ENCODE measurements around the gene ANKHD1. TPM values are rescaled to one million over a fixed set of nuclear protein-coding genes. Genes with fewer than 3 reads are reported as not detected.

ANKHD1 gene
- total RNA-seq, 4 donors from 2014 or later = 51.3 to 93.6 (median 72.7) TPM

DNA sequence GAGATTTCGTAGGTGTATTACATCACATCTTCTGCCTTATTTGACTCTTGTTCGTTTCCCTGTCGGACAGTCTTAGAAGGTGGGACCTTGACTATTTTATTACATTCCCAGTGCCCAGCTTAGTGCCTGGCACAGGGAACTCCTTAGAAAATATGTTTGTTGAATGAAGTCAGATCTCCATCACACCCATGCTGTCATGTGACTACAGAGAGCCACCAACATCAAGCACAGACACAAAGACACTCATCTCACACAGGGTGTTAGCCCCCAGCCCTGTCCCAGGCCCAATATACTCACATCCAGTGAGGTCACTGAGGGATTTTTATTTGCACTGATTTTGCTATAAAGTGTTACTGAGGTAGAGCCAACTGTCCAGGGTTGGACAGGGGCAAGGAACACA, 156.3 kb downstream of the ANKHD1 start:
- intact Hi-C loops (cut with DNase I; ENCODE audit: low total_unique reads) (loop anchor here (10.0 kb wide), 1 partner anchor 313 kb away; no protein-coding TSS in a partner anchor), in situ Hi-C loops (cut with MboI; ENCODE audit: low sequenced_read_pairs in 4 of 4) (loop anchor here in 1 of 4 donors (25.0 kb wide), 1 partner anchor 321 kb away; no protein-coding TSS in a partner anchor)
- H3K4me1 ChIP-seq = peaks cover 44 to 45% of the 10 kb centered on the region in 2 donors
- no peaks in the 10 kb centered on the region for H3K9me3 ChIP-seq
- peak overlapping the region in 1 of 4 donors; percentile 94 for H3K4me3 ChIP-seq
- no peaks in the 10 kb centered on the region for H3K27me3 ChIP-seq
- peaks cover 0 to 10% of the 10 kb centered on the region in 2 donors for H3K36me3 ChIP-seq
- ATAC-seq = no peak
- H3K27ac ChIP-seq = peak overlapping the region; percentile 88 to 97 (median 92)
- DNase-seq = no peak
- no peak for TF ChIP-seq POLR2A (IDR thresholded peaks at IDR 0.05)
- TF ChIP-seq, protein P1, sequence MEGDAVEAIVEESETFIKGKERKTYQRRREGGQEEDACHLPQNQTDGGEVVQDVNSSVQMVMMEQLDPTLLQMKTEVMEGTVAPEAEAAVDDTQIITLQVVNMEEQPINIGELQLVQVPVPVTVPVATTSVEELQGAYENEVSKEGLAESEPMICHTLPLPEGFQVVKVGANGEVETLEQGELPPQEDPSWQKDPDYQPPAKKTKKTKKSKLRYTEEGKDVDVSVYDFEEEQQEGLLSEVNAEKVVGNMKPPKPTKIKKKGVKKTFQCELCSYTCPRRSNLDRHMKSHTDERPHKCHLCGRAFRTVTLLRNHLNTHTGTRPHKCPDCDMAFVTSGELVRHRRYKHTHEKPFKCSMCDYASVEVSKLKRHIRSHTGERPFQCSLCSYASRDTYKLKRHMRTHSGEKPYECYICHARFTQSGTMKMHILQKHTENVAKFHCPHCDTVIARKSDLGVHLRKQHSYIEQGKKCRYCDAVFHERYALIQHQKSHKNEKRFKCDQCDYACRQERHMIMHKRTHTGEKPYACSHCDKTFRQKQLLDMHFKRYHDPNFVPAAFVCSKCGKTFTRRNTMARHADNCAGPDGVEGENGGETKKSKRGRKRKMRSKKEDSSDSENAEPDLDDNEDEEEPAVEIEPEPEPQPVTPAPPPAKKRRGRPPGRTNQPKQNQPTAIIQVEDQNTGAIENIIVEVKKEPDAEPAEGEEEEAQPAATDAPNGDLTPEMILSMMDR (IDR thresholded peaks at IDR 0.05 in 4 of 5, conservative IDR thresholded peaks at IDR 0.05 in 1 of 5) = no peak

DNA sequence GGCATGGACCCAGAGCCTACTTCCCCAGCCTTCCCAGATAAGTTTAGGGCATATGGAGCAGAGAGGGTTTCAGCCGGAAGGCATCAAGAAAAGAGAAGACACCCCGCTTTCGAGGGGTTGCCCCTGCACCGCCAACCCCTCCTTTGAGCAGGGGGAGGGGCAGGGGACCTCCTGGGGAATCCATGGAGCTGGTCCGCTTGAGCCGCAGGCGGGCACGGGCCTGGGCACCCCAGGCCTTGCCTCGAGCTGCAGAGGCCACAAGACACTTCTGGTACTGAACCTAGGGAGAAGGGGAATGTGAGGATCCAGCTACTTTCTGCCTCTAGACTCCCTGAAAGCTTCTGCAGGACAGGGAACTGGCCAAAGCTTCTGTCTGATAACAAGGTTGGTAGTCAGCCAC, 156.9 kb downstream of the ANKHD1 start:
- intact Hi-C loops (cut with DNase I; ENCODE audit: low total_unique reads) = loop anchor here (10.0 kb wide), 1 partner anchor 314 kb away; no protein-coding TSS in a partner anchor
- ATAC-seq (no peak), DNase-seq (no peak)
- Histone ChIP-seq H3K4me3 (no peak overlapping the region), H3K9me3 (no peaks in the 10 kb centered on the region), H3K27me3 (no peaks in the 10 kb centered on the region), H3K36me3 (peaks cover 0 to 10% of the 10 kb centered on the region in 2 donors), H3K27ac (peak overlapping the region in 3 of 4 donors; percentile 88 to 97 (median 95)), H3K4me1 (peaks cover 50 to 51% of the 10 kb centered on the region in 2 donors)
- in situ Hi-C loops (cut with MboI; ENCODE audit: low sequenced_read_pairs in 4 of 4) = loop anchor here in 1 of 4 donors (25.0 kb wide), 1 partner anchor 321 kb away; no protein-coding TSS in a partner anchor
- TF ChIP-seq POLR2A (IDR thresholded peaks at IDR 0.05) = no peak
- TF ChIP-seq, protein P1 (IDR thresholded peaks at IDR 0.05 in 4 of 5, conservative IDR thresholded peaks at IDR 0.05 in 1 of 5) = no peak

DNA sequence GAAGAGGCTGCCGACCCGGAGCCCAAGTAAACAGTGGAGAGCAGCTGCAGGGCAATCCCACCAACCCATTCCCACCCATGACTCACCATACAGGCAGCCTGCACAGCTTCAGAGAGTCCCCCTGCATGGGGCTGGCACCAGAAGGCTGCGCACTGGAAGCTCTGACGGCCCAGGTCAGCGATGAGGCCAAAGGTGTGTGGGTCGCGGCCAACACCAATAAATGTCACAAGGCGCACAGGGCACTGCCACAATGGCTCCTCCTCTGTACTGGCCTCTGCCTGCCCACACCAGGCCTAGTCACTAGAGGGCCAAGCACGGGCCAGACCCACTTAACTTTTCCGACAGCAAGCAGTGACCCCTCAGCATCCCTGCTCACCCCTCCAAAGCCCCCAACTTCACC, 158.6 kb downstream of the ANKHD1 start:
- no peaks in the 10 kb centered on the region for H3K27me3 ChIP-seq
- H3K9me3 ChIP-seq = no peaks in the 10 kb centered on the region
- DNase-seq (no peak), ATAC-seq (no peak)
- no peak for TF ChIP-seq POLR2A (IDR thresholded peaks at IDR 0.05)
- TF ChIP-seq, protein P1 (IDR thresholded peaks at IDR 0.05 in 4 of 5, conservative IDR thresholded peaks at IDR 0.05 in 1 of 5) = no peak
- intact Hi-C loops (cut with DNase I; ENCODE audit: low total_unique reads) (no loop called here), in situ Hi-C loops (cut with MboI; ENCODE audit: low sequenced_read_pairs in 4 of 4) (loop anchor here in 1 of 4 donors (25.0 kb wide), 1 partner anchor 323 kb away; no protein-coding TSS in a partner anchor)
- H3K4me1 ChIP-seq = peaks cover 42 to 43% of the 10 kb centered on the region in 2 donors
- H3K4me3 ChIP-seq = no peak overlapping the region
- H3K36me3 ChIP-seq = peaks cover 0 to 10% of the 10 kb centered on the region in 2 donors
- H3K27ac ChIP-seq = peak overlapping the region in 1 of 4 donors; percentile 88

DNA sequence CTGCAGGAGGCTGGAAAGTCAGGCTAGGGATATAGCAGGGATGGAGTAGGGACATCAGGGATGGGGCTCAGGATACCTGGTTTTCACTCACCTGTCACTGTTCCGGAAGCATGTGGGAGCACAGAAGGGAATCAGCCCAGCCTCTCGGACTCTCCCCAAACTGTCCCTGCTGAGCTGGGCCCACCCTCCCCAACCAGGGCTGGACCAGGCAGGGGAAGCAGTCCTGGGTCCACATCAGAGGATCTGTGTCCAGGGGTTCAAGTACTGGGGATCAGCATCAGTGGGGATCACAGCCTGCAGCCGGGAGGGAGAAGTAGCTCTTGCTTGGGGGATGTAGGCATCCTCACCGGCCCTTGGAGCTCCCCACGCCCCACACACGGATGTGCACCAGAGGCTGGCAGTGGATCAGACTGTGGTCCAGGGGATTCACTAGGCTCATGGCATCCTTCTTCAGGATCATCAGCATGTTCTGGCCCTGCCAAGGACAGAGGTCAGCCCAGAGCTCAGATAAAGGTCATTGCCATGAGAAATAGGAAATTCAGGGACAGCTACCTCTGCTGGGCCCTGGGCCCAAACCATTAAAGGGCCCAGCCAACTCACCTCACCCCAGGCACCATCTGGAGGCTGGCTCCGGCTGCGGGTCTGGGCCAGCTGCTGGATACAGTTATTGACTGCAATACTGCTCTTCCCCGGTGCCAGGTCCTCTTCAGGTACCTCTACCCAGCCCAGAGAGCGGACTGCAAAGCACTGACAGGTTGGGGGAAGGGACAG, 160.3 kb downstream of the ANKHD1 start:
- TF ChIP-seq, protein P1 (IDR thresholded peaks at IDR 0.05 in 4 of 5, conservative IDR thresholded peaks at IDR 0.05 in 1 of 5) = no peak
- TF ChIP-seq POLR2A (IDR thresholded peaks at IDR 0.05) = no peak
- no peaks in the 10 kb centered on the region for H3K27me3 ChIP-seq
- H3K27ac ChIP-seq = peak overlapping the region; percentile 97 to 99 (median 98)
- H3K4me1 ChIP-seq = peaks cover 42 to 44% of the 10 kb centered on the region in 2 donors
- peaks cover 0 to 13% of the 10 kb centered on the region in 2 donors for H3K36me3 ChIP-seq
- H3K4me3 ChIP-seq = no peak overlapping the region
- no peak for DNase-seq
- intact Hi-C loops (cut with DNase I; ENCODE audit: low total_unique reads) = no loop called here
- no peaks in the 10 kb centered on the region for H3K9me3 ChIP-seq
- in situ Hi-C loops (cut with MboI; ENCODE audit: low sequenced_read_pairs in 4 of 4) = loop anchor here in 1 of 4 donors (25.0 kb wide), 1 partner anchor 325 kb away; no protein-coding TSS in a partner anchor
- ATAC-seq = no peak

All from gastrocnemius medialis (tissue), 4 donors.